HG03442 (cell line): ENCODE results near the gene HACD3.
"Not testable (repeated sequence)": the region's sequence is repeated elsewhere in the genome, so short reads cannot be mapped to it uniquely, and the experiment has no call there.

Source experiments
- ATAC-seq: cut with Tn5 transposase; IDR thresholded peaks from one replicate; pipeline ENCODE4 v1.9.1; 2021; ENCODE audit warnings: mild to moderate bottlenecking, moderate library complexity; ENCODE audit not compliant: unreplicated experiment

HACD3 gene

GRCh38 chr15:65595960-65596359 is 65.7 kb downstream of the HACD3 start:
- ATAC-seq = no peak

GRCh38 chr15:65598468-65598867 is 68.2 kb downstream of the HACD3 start:
- ATAC-seq = no peak

GRCh38 chr15:65599677-65600076 is 69.4 kb downstream of the HACD3 start:
- no peak for ATAC-seq

GRCh38 chr15:65603134-65603533 is 72.9 kb downstream of the HACD3 start:
- no peak for ATAC-seq

- no peak for ATAC-seq
Measured at GRCh38 chr15:65603559-65603958, 73.3 kb downstream of the HACD3 start.

GRCh38 chr15:65610871-65611718 is 80.8 kb downstream of the HACD3 start, which contains the start of gene INTS14:
INTS14 (minus strand) TSS chr15:65611131; CDS start chr15:65607380, 3,751 bp downstream.
- ATAC-seq = peak; percentile 93

- no peak for ATAC-seq
Measured at GRCh38 chr15:65611888-65612615, 81.8 kb downstream of the HACD3 start.

- no peak for ATAC-seq
Measured at GRCh38 chr15:65612616-65612946, 82.3 kb downstream of the HACD3 start.

- no peak for ATAC-seq
Measured at GRCh38 chr15:65612949-65613744, 82.9 kb downstream of the HACD3 start.

GRCh38 chr15:65615887-65616286 is 85.6 kb downstream of the HACD3 start:
- ATAC-seq = not testable (repeated sequence)

- no peak for ATAC-seq
Measured at GRCh38 chr15:65618560-65619109, 88.4 kb downstream of the HACD3 start.

GRCh38 chr15:65619626-65620290 is 89.5 kb downstream of the HACD3 start:
- ATAC-seq = no peak

GRCh38 chr15:65620833-65621232 is 90.6 kb downstream of the HACD3 start:
- no peak for ATAC-seq

GRCh38 chr15:65621638-65622037 is 91.4 kb downstream of the HACD3 start, which contains the start of gene SLC24A1:
SLC24A1 (plus strand) TSS chr15:65621938; CDS start chr15:65624081, 2,143 bp downstream.
- no peak for ATAC-seq

- ATAC-seq = no peak
Measured at GRCh38 chr15:65623103-65623502, 92.8 kb downstream of the HACD3 start.

- no peak for ATAC-seq
Measured at GRCh38 chr15:65626856-65627255, 96.6 kb downstream of the HACD3 start.
